ELF-1 (cell line): Measurements from ENCODE around the gene FNIP2.
"Not testable (repeated sequence)": the region's sequence is repeated elsewhere in the genome, so short reads cannot be mapped to it uniquely, and the experiment has no call there.

ENCODE experiments used
- DNase-seq: peaks from one replicate; pipeline ENCODE4 v3.0.0-alpha.2; 2016; ENCODE audit warnings: low read depth, low spot score

FNIP2 gene

DNA sequence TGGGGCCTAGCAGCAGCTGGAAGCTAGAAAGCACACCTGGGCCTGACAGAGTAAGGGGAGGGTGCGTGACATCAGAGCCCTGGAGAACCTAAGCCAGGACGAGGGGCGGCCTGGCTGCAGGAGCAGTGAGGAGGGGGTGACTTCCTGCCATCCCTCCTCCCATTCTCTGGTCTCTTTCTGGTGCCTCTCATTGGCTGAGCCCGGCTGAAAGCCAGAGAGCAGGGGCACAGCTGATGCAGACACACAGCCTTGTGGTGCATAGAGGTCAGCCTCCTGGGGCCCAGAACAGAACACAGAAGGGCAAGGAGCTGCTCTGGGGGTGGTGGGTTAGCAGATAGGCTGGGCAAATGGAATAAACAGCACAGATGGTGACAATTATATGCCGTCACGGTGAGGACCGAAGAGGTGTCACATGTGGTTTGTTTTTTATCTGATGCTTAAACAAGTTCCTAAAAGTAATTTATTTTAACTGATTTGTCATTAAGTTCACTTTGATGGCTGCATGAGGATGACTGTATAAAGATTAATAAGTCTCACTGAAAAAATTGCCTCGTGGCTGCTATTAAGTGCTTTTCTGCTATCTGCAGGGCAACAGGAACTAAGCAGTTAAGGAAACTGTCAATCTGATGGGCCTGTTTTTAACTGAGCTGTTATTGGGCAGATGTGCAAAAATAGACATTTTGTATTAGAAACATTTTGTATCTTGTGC lies 102.0 kb downstream of the FNIP2 start:
- peak; percentile 7 for DNase-seq

DNA sequence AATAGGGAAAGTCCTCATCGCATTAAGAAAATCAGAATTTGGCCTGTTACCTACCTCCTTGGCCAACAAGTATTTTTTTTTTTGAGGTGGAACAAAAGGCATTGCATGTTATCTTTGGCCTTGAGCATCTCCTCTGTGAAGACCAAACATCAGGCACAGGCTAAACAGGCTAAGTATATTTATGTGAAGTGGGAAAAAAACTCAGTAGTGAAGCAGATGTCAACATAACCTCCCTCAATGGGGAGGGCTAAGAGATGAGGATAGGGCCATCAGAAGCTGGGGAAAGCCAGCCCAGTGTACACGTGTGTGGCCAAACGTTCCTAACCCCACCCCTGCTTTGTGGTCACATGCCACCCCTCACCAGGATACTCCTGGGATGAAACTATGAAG lies 102.5 kb downstream of the FNIP2 start:
- no peak for DNase-seq

DNA sequence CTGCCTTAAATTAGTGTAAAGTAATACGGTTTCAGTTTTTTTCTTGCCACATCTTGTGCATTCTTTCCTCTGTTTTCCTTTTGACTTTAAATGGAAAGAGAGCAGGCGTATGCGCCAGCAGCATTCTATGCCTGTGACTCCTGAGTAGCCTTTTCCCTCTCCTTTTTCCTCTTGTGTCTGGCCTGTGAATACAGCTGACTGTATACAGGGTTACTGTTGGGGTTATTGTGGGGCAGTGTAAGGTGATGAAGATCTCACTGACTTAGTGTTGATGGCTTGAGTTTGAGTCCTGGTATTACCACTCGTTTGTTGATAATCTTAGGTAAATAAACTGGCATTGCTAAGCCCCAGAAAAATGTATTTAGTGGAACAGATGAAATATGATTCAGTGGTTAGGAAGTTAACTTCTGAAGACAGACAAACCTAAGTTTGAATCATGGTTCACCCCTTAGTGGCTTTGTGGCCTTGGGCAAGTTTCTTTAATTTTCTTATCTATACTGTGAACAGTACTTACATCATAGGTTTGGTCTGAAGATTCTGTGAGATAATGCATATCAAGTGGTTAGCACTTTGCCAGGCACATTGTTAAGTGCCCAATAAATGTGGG lies 105.1 kb downstream of the FNIP2 start:
- no peak for DNase-seq

DNA sequence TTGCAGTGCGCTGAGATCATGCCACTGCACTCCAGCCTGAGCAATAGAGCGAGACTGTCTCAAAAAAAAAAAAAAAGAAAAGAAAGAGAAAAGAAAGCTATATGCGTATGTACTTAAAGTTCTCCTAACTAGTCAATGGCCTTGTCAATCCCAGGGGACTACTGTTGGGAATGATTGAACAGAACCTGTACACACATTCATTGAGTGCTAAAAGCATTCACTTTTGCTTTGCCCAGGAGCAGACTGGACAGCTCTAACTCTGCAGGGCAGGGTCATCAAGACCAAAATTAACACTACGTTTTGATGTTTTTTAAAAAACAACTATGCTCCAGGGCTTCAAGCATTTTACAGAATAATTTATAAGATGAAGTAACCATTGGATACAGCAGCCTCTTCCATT lies 106.2 kb downstream of the FNIP2 start:
- no peak for DNase-seq

DNA sequence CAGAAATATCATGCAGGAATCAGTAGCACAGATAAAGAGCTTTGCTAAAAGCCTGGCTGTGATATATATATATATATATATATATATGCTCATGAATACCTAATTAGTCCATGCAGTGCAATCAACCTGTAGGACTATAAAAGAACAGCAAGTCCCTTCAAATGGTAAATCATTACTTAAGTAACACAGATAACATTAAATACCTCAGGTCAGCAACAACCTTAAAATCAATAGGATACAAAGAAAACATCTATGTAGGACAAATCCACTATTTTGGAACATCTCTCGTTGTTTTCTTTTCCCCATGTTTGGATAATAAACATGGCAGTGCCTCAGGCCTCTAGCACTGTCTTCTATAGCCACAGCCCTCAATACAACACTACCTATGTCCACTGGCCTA lies 106.6 kb downstream of the FNIP2 start:
- DNase-seq = no peak

DNA sequence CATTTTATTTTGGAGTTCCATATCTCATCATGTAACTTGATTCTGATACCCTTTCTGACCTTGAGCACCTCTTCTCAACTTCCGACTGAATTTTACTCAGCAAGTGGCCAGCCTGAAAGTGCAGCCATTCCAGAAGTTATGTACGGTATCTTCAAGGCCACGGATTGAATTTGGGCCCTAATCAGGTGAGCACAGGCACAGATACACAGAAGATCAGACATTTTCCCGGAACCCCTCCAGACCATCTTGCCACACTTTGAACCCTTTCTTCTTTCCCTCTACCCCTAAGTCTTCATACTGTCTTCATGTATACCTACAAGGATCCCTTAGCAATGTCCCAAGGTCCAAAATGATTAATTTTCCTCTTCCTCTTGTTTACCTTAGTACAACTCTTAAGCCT lies 108.2 kb downstream of the FNIP2 start:
- no peak for DNase-seq

- not testable (repeated sequence) for DNase-seq
Measured at GRCh38 chr4:158882142-158882541, 113.3 kb downstream of the FNIP2 start.

- DNase-seq = no peak
Measured at GRCh38 chr4:158884280-158884679, 115.5 kb downstream of the FNIP2 start.

DNA sequence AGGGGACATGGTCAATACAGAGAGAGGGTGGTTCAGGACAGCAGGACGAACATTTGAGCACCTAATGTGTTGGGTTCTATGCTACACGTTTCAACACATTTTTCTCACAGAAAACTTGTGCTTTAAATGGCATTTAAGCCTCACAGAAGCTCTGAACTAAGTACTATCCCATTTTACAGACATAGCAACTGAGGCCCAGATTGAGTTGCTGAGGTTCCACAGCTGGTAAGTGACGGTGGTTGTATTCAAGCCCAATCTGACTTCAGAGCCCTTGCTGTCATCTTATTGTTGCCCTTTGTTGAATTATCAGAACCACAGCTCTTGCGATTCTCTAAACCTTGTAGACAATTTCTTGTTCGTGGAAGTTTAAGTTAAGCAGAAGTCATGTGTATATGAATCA lies 116.7 kb downstream of the FNIP2 start:
- no peak for DNase-seq

DNA sequence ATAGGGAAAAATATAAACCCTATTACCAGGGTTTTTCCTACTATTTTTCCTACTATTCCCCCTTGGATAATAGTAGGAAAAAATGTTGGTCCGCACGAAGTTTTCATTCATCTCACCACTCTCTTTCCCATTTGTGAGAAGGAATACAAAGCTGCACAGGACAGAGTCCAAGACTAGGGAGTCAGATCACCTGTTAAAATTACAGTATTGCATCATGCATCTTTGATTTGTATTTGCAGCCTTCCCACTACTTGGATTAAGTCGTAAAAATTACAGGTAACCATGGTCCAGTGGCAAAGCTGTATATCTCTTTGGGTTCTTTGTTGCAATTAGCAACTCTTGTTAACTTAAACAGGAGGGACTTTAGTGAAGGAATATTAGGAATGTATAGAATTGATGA lies 121.5 kb downstream of the FNIP2 start:
- DNase-seq = no peak

DNA sequence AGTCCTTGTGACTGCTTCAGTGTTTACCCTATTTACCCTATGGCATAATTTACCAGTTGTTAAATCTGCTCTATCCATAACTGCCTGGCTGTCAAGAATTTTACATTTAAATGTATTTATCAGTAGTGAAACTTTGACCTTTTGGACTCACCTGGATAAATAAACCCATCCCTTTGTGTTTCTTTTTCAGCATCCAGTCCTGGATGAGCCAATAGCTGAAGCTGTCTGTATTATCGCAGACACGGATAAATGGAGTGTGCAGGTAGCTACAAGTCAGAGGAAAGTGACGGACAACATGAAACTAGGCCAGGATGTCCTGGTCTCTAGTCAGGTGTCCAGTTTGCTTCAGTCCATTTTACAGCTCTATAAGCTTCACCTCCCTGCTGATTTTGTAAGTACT lies 122.4 kb downstream of the FNIP2 start:
- DNase-seq = no peak

- DNase-seq = no peak
Measured at GRCh38 chr4:158894826-158895225, 126.0 kb downstream of the FNIP2 start.

DNA sequence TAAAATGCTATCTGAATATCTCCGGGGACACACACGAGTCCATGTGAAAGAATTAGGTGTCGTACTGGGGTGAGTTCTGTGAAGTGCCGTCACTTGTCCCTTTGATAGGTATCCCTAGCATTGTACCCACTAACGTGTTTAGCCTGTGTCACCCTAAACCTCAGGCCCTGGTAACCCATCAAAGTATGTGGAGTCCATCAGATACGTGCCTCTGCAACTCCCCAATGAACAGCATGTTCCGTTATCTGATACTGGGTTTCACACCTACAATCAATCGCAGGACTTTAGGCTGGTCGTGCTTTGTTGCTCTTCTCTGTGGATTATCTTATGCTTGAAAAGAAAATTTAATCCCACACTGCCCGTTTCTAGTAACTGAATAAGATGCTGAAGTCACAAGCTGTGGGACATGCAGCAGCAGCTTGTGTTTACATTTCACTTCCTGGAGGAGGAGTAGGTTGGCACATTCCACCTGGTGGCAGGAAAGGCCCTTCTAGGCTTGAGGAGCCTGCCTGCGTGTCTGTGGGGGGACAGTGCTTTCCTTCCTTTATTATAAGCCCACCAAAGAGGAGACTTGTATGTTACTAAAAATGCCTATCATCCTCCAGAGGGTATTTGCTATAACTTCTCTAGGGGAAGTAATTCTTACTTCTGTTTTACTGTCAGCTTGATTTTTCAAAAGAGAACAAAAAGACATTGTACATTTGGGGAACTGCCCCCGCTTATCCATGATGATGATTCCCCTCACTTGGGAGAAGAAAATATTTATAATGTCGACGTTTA lies 127.2 kb downstream of the FNIP2 start:
- DNase-seq = peak; percentile 9

- not testable (repeated sequence) for DNase-seq
Measured at GRCh38 chr4:158896577-158897238, 127.9 kb downstream of the FNIP2 start.

DNA sequence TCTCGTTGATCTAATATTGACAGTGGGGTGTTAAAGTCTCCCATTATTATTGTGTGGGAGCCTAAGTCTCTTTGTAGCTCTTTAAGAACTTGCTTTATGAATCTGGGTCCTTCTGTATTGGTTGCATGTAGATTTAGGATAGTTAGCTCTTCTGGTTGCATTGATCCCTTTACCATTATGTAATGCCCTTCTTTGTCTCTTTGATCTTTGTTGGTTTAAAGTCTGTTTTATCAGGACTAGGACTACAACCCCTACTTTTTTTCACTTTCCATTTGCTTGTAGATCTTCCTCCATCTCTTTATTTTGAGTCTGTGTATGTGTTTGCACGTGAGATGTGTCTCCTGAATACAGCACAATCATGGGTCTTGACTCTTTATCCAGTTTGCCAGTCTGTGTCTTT lies 131.6 kb downstream of the FNIP2 start:
- not testable (repeated sequence) for DNase-seq

DNA sequence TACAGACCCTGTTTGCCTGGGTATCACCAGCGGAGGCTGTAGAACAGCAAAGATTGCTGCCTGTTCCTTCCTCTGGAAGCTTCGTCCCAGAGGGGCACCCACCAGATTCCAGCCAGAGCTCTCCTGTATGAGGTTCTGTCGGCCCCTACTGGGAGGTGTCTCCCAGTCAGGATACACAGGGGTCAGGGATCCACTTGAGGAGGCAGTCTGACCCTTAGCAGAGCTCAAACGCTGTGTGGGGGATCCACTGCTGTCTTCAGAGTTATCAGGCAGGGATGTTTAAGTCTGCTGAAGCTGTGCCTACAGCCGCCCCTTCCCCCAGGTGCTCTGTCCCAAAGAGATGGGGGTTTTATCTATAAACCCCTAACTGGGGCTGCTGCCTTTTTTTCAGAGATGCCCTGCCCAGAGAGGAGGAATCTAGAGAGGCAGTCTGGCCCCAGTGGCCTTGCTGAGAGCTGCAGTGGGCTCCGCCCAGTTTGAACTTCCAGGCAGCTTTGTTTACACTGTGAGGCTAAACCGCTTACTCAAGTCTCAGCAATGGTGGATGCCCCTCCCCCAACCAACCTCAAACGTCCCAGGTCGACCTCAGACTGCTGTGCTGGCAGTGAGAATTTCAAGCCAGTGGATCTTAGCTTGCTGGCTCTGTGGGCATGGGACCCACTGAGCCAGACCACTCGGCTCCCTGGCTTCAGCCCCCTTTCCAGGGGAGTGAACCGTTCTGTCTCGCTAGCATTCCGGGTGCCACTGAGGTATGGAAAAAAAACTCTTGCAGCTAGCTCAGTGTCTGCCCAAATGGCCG lies 133.7 kb downstream of the FNIP2 start:
- DNase-seq = peak; percentile 94

- no peak for DNase-seq
Measured at GRCh38 chr4:158903079-158903456, 134.2 kb downstream of the FNIP2 start.

DNA sequence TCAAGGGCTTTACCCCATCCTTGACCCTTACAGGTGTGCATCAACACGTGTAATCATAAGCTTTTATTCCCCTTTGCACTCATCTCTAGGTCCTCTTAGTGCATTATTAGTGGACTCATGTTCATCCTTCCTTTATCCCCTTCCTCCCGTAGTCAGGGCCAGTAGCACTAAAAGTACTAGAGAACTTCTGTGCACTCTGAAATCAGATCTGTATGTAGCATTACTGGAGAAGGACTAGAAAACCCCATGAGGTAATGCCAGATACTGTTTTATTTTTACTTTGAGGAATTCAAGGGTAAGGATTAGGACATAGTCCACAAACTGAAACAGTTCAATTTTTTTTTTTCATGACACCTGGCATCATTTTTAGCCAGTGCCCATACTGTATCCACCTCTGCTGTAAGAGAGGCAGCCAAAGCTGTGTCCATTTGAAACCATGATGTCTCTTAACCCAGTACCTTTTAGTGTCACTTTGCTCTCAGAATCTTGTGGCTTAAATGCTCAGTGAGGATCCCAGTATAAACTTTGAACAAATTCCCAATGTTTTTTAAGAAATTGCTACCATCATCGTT lies 134.7 kb downstream of the FNIP2 start:
- no peak for DNase-seq

DNA sequence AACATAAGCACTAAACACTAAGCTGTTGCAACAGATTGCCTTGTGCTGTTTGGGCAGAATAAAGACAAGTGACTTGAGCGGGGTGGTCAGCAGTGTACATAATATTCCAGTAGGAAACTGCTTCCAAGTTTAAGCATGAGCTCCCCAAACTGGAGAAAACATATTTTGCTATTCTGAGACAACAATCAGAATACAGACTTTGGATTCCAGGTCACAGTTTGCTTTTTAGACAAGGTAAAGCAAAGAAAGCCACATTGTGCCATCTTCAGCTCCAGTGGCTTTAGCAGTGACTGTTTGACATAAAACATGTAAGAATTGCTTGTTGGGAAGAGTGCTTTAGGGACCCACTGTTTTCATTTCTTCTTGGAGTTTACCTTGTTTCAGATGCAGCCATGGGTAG lies 136.0 kb downstream of the FNIP2 start:
- DNase-seq = no peak

- no peak for DNase-seq
Measured at GRCh38 chr4:158906073-158906472, 137.2 kb downstream of the FNIP2 start.

DNA sequence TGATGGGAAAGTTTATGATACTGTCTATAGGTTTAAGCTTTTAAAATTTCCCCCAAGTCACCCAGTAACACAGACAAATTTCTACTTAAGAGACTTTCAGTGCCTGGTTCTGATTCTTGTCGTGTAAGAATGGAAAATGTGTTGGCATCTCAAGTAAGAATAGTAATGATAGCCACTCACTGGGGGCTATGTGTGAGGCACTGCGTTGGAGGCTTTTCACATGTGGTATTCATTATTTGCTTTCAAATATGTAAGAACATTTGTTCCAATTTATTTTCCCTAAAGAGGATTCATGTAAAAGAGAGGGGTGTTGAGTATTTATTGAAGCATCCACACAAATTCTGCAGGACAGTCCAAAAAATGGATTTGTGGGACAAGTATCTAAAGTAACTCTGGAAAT lies 143.6 kb downstream of the FNIP2 start:
- DNase-seq = no peak
